Loucy (cell line): ENCODE results near the gene PPP1R13B.

Experiments
- H2AFZ ChIP-seq: fragments of 200-600 bp; sonication (generic); 2 replicates; pipeline ENCODE4 v1.6.0; 2016; ENCODE audit warnings: antibody characterized with exemption, mild to moderate bottlenecking, low read length, moderate library complexity
- H3F3A ChIP-seq: fragments of 200-600 bp; 2 replicates; pipeline ENCODE4 v1.6.0; 2016; ENCODE audit warnings: antibody characterized with exemption, low read depth, mild to moderate bottlenecking
- H3K27me3 ChIP-seq: fragments of 200-600 bp; sonication (generic); 2 replicates; pipeline ENCODE4 v1.6.1; 2014; ENCODE audit warnings: low read length, mild to moderate bottlenecking; ENCODE audit not compliant: insufficient read depth, poor library complexity, severe bottlenecking
- H3K36me3 ChIP-seq: fragments of 200-600 bp; sonication (generic); 2 replicates; pipeline ENCODE4 v1.6.1; 2016; ENCODE audit warnings: low read length; ENCODE audit not compliant: insufficient read depth
- H3K4me1 ChIP-seq: fragments of 200-600 bp; sonication (generic); 2 replicates; pipeline ENCODE4 v1.5.1; 2014; ENCODE audit warnings: low read length, mild to moderate bottlenecking; ENCODE audit not compliant: insufficient read depth, poor library complexity, severe bottlenecking
- H3K4me2 ChIP-seq: fragments of 200-600 bp; sonication (generic); 2 replicates; pipeline ENCODE4 v1.6.0; 2014; ENCODE audit warnings: antibody characterized with exemption, low read length, low read depth, mild to moderate bottlenecking; ENCODE audit not compliant: poor library complexity, severe bottlenecking
- H3K4me3 ChIP-seq: fragments of 200-600 bp; sonication (generic); 2 replicates; pipeline ENCODE4 v1.5.1; 2014; ENCODE audit warnings: low read length, mild to moderate bottlenecking, mixed read lengths; ENCODE audit not compliant: poor library complexity, severe bottlenecking
- H3K79me2 ChIP-seq: fragments of 200-600 bp; sonication (generic); 2 replicates; pipeline ENCODE4 v1.6.1; 2014; ENCODE audit warnings: low read length; ENCODE audit not compliant: insufficient read depth
- H3K9ac ChIP-seq: fragments of 200-600 bp; sonication (generic); 2 replicates; pipeline ENCODE4 v1.6.0; 2014; ENCODE audit warnings: mild to moderate bottlenecking, low read depth, low read length, moderate library complexity; ENCODE audit not compliant: poor library complexity, severe bottlenecking
- H3K9me2 ChIP-seq: fragments of 200-600 bp; sonication (generic); replicated peaks from 2 replicates; pipeline ENCODE4 v1.6.1; 2016; ENCODE audit warnings: low read depth, low read length, mixed read lengths
- H3K9me3 ChIP-seq: fragments of 200-600 bp; sonication (generic); 2 replicates; pipeline ENCODE4 v1.6.1; 2014; ENCODE audit warnings: mild to moderate bottlenecking, antibody characterized with exemption, low read length, low read depth; ENCODE audit not compliant: insufficient read depth
- H4K20me1 ChIP-seq: fragments of 200-600 bp; sonication (generic); 2 replicates; pipeline ENCODE4 v1.6.0; 2014; ENCODE audit warnings: antibody characterized with exemption, low read length, mild to moderate bottlenecking; ENCODE audit not compliant: insufficient read depth, poor library complexity, severe bottlenecking
- CTCF ChIP-seq: fragments of 200-600 bp; sonication (generic); conservative IDR thresholded peaks from 2 replicates; pipeline ENCODE4 v1.5.1; 2014; ENCODE audit warnings: mild to moderate bottlenecking, antibody characterized with exemption, low read length
- EZH2phosphoT487 ChIP-seq: fragments of 200-600 bp; IDR thresholded peaks from 2 replicates; pipeline ENCODE4 v1.6.1; 2018; ENCODE audit warnings: antibody characterized with exemption, mild to moderate bottlenecking, moderate library complexity, borderline replicate concordance

The PPP1R13B gene

GRCh38 chr14:103870891-103871595 lies 23.7 kb upstream of the PPP1R13B start:
- Histone ChIP-seq H3K27me3 (no peaks in the 10 kb centered on the region), H3K4me1 (peaks cover 3% of the 10 kb centered on the region), H3F3A (no peaks in the 10 kb centered on the region), H2AFZ (no peak overlapping the region), H3K9ac (no peak overlapping the region), H3K79me2 (no peaks in the 10 kb centered on the region), H3K4me3 (no peak overlapping the region), H3K9me2 (no peaks in the 10 kb centered on the region), H3K4me2 (no peak overlapping the region), H3K9me3 (no peaks in the 10 kb centered on the region), H3K36me3 (no peaks in the 10 kb centered on the region), H4K20me1 (no peaks in the 10 kb centered on the region)
- no peak for TF ChIP-seq EZH2phosphoT487
- TF ChIP-seq CTCF = no peak

- Histone ChIP-seq H3F3A (no peaks in the 10 kb centered on the region), H3K4me3 (no peak overlapping the region), H3K27me3 (no peaks in the 10 kb centered on the region), H2AFZ (no peak overlapping the region), H3K9me3 (no peaks in the 10 kb centered on the region), H3K9ac (no peak overlapping the region), H4K20me1 (no peaks in the 10 kb centered on the region), H3K4me2 (no peak overlapping the region), H3K79me2 (no peaks in the 10 kb centered on the region), H3K36me3 (no peaks in the 10 kb centered on the region), H3K9me2 (no peaks in the 10 kb centered on the region), H3K4me1 (peaks cover 3% of the 10 kb centered on the region)
- TF ChIP-seq CTCF (no peak), EZH2phosphoT487 (no peak)
Measured at GRCh38 chr14:103870144-103870876, 22.9 kb upstream of the PPP1R13B start.

GRCh38 chr14:103869406-103870143 lies 22.2 kb upstream of the PPP1R13B start:
- no peak overlapping the region; the same call in 1 of the 2 replicates for H2AFZ ChIP-seq
- TF ChIP-seq CTCF (no peak), EZH2phosphoT487 (no peak)
- H4K20me1 ChIP-seq = no peaks in the 10 kb centered on the region
- H3F3A ChIP-seq = no peaks in the 10 kb centered on the region
- no peaks in the 10 kb centered on the region for H3K36me3 ChIP-seq
- H3K79me2 ChIP-seq = no peaks in the 10 kb centered on the region
- H3K9me2 ChIP-seq = no peaks in the 10 kb centered on the region
- no peak overlapping the region for H3K9ac ChIP-seq
- no peak overlapping the region for H3K4me2 ChIP-seq
- no peaks in the 10 kb centered on the region for H3K27me3 ChIP-seq
- no peak overlapping the region for H3K4me3 ChIP-seq
- H3K9me3 ChIP-seq = no peaks in the 10 kb centered on the region
- no peaks in the 10 kb centered on the region for H3K4me1 ChIP-seq
